ENCODE measurements around the gene DIRAS3.
"Not testable (repeated sequence)": the region's sequence is repeated elsewhere in the genome, so short reads cannot be mapped to it uniquely, and the experiment has no call there.

DIRAS3 gene, protein sequence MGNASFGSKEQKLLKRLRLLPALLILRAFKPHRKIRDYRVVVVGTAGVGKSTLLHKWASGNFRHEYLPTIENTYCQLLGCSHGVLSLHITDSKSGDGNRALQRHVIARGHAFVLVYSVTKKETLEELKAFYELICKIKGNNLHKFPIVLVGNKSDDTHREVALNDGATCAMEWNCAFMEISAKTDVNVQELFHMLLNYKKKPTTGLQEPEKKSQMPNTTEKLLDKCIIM

DNA sequence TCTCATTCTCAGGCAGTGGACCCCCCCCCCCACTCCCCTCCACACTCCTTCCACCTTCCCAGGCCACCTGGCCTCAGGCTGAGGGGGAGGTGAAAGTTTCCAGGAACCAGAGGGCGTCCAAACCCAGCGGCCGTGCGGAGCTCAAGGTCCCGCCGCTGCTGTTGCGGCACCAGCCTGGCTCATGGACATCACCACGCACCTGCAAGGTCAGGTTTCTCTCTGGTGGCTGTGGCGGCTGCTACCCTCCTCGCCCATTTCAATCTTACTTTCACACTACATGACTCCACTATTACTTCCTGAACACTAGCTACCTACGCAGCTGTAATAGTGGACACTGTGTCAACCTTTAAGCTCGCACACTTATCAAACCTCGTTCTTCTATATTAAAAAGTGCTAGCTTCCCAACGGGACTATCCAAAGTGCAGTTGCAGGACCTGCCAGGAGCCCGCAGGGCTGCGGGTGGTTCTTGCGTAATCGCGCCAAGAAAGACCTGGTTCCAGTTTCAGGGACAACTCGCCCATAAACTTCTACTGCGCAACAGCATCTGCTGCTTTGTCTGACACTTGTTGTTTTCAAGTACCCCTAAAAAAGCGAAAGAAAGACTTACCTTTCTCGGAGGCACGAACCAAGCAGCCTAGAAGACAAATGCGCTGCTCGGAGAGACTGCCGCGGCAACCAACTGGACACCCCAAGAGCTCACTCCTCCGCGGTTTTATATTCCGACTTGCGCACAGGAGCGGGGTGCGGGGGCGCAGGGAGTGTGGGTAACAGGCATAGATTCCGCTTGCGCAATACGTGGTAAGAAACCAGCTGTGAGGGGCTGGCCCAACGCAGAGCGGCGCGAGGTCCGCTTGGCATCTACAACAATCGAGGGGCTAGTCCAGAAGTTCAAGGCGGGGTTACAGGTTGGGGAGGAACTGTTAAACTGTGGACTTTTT is at the start of gene DIRAS3:
Gene DIRAS3, minus strand, starts transcription at position 687 of the 938 bp plus-strand sequence. CDS start 3,330 bp downstream, outside the sequence.
- no peak for DNase-seq (ENCODE audit: low spot score)

DNA sequence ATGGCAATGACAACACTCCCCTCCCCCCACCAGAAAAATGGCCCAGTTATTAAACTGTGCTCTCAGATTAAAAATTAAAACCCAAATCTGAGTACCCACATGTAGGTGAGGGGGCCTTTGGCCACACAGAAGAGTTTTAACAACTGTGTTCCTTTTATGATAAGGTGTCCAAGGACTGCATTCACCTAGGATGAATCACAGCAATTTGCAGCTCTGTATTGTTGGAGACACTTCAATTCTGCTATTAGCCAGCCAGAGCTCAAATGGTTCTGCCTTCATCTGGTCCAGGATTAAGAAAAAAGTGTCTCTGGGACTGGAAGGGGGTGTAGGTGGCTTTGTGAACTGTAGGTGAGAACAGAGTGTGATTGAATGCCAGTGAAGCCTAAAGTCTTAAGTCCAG is 43.3 kb upstream of the DIRAS3 start:
- DNase-seq (ENCODE audit: low spot score) = no peak

GRCh38 chr1:68087184-68087583 is 36.8 kb upstream of the DIRAS3 start:
- no peak for DNase-seq (ENCODE audit: low spot score)

- no peak for DNase-seq (ENCODE audit: low spot score)
Measured at GRCh38 chr1:68085752-68086151, 35.3 kb upstream of the DIRAS3 start.

DNA sequence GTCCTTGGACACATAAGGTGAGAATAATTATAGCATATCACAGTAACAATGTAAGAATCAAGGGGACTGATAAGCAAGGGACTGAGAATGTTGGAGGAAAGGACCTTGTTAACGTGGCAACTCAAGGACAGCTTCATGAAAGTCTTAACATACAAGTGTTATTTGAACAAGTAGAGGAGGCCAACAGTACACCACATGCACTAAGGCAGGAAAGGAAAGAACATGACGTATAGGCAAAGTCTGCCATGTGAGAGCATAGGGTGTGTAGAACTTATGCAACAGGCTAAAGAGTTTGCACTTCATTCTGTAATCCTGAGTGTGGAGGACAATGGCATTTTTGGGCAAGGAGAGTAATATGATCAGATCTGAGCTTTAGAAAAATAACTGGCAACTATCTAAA is 33.3 kb upstream of the DIRAS3 start:
- no peak for DNase-seq (ENCODE audit: low spot score)

GRCh38 chr1:68081775-68082283 is 31.4 kb upstream of the DIRAS3 start:
- no peak for DNase-seq (ENCODE audit: low spot score)

GRCh38 chr1:68078647-68079046 is 28.2 kb upstream of the DIRAS3 start:
- no peak for DNase-seq (ENCODE audit: low spot score)

DNA sequence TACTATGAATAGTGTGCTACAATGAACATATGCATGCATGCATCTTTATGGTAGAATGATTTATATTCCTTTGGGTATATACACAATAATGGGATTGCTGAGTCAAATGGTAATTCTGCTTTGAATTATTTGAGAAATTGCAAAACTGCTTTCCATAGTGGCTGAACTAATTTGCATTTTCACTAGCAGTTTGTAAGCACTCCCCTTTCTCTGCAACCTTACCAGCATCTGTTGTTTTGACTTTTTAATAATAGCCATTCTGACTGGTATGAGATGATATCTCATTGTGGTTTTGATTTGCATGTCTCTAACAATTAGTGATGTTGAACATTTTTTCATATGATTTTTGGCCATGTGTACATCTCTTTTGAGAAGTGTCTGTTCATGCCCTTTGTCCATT is 24.0 kb upstream of the DIRAS3 start:
- no peak for DNase-seq (ENCODE audit: low spot score)

DNA sequence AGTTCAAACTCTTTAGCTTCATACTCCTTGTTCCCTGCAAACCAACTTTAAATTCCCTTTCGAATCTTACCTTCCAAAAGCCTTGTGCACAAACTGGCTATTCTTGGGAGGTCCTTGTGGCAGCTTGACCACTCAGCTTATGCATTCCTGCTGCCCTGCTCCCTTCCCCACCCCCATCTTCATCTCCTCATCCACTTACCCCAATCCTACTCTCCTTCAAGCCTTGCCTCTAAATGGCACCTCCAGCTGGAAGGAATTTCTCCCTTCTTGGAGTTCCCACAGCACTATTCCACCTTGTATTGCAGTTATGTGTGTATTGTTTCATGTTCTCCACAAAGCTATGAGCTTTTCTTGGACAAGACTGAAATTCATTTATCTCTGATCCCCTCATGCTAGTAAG is 15.3 kb upstream of the DIRAS3 start:
- no peak for DNase-seq (ENCODE audit: low spot score)

- DNase-seq (ENCODE audit: low spot score) = not testable (repeated sequence)
Measured at GRCh38 chr1:68058053-68058452, 7.6 kb upstream of the DIRAS3 start.

GRCh38 chr1:68057564-68057963 is 7.1 kb upstream of the DIRAS3 start:
- no peak for DNase-seq (ENCODE audit: low spot score)

GRCh38 chr1:68057050-68057449 is 6.6 kb upstream of the DIRAS3 start:
- no peak for DNase-seq (ENCODE audit: low spot score)

DNA sequence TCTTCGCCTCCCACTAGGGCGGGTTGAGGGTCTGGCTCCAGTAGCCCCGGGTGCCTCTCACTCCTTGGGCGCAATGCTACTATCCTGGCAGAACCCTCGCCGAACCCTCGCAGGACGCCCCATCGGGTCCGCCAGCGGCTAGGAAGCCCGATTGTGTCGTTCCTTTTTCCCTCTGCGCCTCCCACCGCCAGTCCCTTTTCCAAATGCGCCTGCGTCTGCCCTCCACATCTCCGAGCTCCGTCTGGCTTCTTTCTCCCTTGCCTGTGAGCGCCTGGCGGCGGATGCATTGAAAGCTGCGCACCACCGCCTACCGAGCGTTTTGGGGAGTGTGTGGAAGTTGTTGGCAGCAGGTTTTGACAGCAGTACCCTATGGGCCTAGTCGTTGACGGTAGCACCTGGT is 1.0 kb upstream of the DIRAS3 start:
- no peak for DNase-seq (ENCODE audit: low spot score)

DNA sequence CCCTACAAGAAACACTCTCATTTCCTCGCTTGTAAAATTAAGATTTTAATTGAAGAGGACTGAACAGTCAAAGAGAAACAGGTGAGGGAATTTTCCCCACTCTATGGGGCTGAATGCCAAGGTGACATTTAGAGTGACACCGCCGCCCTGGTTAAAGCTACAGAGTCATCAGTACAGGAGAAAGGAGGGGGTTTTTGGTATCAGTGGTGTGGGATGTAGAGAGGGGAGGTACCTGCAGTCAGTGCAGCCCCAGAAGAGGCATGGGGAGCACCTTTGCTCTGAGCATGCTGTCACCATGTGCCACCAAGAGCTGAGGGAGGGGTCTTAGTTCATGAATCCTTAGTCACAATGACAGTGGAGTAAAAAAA is 2.8 kb downstream of the DIRAS3 start:
- DNase-seq (ENCODE audit: low spot score) = no peak

DNA sequence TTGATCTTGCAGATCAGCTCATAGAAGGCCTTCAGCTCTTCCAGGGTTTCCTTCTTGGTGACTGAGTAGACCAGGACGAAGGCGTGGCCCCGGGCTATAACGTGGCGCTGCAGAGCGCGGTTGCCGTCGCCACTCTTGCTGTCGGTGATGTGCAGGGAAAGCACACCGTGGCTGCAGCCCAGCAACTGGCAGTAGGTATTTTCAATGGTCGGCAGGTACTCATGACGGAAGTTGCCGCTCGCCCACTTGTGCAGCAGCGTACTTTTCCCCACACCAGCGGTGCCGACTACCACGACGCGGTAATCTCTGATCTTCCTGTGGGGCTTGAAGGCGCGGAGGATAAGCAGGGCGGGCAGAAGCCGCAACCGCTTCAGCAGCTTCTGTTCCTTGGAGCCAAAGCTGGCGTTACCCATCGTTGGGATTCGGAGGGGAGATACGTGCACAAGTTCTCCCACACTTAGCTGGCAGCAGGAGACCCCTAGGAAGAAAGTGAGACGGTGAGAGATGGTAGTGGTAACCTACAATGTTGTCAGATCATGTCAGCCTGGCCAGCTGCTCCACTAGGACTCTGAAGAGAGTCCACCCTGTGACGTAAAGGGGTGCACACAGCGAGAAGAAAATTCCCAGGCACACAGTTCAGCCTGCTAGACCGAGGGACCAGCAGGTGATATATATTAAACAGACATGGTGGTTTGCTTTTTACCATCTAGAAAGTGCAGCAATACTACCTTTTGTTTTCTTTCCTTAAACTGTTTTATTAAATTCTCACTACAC is 3.4 kb downstream of the DIRAS3 start:
- DNase-seq (ENCODE audit: low spot score) = no peak

GRCh38 chr1:68046423-68046822 is 4.0 kb downstream of the DIRAS3 start:
- DNase-seq (ENCODE audit: low spot score) = no peak

DNA sequence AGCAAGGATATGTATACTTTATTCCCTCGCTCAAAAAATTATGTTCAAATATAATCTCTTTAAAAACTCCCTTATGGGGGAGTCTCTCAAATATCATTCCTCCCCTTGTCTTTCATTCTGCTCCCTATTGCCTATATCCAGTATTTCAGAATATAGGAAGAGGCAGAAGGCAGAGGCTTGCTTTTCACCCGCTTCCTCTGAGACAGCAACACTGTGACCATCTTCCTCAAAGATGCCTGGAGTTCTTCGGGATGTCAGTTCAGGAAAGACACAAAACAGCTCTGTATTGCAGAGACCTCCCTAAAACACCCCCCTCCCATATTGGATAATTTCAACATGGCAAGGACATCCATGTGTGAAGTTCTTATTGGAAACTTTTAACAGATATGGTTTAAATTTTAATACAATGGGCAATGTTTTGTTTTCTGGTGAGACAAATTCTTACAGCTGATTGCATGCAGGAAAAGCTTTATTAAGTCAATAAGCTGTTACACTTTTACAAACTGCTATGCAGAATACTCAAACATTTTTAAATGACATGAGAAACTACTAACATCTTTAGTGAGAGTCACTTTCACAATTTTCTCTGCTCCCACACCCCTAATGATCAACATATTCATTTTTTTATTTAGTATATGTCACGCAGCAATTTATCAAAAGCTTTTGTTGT is 4.8 kb downstream of the DIRAS3 start:
- no peak for DNase-seq (ENCODE audit: low spot score)

GRCh38 chr1:68043443-68044090 is 6.9 kb downstream of the DIRAS3 start:
- DNase-seq (ENCODE audit: low spot score) = no peak

DNA sequence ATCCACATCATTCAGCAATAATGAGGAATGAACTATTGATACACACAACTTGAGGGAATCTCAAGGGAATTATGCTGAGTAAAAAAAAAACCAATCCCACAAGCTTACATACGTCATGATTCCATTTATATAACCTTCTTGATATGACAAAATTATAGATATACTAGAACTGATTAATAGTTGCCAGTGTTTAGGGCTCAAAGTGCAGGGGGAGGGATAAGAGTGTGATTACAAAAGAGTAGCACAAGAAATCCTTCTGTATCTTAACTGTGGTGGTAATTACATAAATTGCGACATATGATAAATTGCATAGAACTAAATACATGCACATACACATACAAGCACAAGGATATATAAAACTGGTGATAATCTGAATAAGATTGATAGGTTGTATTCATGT is 13.5 kb downstream of the DIRAS3 start:
- DNase-seq (ENCODE audit: low spot score) = no peak

DNA sequence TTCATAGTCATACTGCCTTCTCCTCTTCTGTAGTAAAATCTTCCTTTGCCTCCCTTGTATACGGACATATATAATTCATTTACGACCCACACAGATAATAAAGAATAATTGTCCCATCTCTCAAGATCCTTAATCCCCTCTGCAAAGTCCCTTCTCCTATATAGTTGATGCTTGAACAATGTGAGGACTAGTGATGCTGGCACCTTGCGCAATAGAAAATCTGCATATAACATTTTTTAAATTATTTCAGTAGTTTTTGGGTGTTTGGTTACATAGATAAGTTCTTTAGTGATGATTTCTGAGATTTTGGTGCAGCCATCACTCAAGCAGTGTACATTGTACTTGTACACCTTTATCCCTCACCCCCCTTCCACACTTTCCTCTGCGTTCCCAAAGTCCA is 21.0 kb downstream of the DIRAS3 start:
- no peak for DNase-seq (ENCODE audit: low spot score)

- no peak for DNase-seq (ENCODE audit: low spot score)
Measured at GRCh38 chr1:68028566-68028965, 21.9 kb downstream of the DIRAS3 start.

Data from pons (tissue), 1 donor.